ENCODE data around the gene PPP2R3A. TPM values are rescaled to one million over a fixed set of nuclear protein-coding genes. Genes with fewer than 3 reads are reported as not detected.

PPP2R3A gene
- total RNA-seq, 2 donors from 2014 or later = 49.5 to 71.9 TPM

DNA sequence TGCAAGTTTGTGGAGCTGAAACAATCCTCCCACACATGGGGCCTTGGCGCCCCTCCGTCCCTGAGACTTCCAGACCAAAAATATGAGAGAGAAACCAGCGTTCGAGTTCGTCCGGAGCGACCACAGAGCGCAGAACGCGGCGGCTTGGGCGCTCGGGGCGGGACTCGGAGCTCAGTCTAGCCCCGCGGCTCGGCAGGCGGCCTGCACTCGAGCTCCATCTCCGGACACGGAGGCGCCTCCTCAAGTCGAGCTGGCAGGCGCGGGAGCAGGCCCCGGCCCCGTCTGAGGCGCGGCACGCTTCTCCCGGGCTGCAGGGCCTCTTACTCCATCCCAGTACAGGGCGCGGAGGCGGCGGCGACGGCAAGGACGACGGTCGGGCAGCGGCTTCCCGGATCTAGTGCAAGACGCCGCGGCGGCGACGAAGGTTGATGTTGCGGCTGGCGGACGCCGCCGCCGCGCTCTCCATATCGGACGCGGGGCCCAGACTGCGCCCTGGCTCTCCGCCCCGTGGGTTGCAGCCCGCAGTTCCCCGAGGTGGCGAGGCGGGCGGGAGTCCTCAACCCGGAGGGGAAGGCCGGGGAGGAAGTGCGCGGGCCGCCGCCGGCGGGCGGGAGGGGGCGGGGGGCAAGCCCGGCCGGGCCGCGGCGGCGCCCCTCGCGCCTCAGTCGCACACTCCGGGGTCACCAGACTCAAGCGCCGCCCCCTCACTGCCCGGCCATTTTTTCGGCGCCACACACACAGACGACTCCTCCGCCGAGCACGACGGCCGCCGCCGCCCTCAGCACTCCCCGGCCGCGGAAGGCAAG, 229.9 kb downstream of the PPP2R3A start:
- H3K4me1 ChIP-seq = peaks cover 0 to 44% of the 10 kb centered on the region in 2 donors
- DNase-seq (ENCODE audit: low spot score) = peak; percentile 75
- peak overlapping the region; percentile 69 to 76 for H3K4me3 ChIP-seq
- TF ChIP-seq, protein P1, sequence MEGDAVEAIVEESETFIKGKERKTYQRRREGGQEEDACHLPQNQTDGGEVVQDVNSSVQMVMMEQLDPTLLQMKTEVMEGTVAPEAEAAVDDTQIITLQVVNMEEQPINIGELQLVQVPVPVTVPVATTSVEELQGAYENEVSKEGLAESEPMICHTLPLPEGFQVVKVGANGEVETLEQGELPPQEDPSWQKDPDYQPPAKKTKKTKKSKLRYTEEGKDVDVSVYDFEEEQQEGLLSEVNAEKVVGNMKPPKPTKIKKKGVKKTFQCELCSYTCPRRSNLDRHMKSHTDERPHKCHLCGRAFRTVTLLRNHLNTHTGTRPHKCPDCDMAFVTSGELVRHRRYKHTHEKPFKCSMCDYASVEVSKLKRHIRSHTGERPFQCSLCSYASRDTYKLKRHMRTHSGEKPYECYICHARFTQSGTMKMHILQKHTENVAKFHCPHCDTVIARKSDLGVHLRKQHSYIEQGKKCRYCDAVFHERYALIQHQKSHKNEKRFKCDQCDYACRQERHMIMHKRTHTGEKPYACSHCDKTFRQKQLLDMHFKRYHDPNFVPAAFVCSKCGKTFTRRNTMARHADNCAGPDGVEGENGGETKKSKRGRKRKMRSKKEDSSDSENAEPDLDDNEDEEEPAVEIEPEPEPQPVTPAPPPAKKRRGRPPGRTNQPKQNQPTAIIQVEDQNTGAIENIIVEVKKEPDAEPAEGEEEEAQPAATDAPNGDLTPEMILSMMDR (IDR thresholded peaks at IDR 0.05) = no peak
- H3K36me3 ChIP-seq = no peaks in the 10 kb centered on the region
- H3K9me3 ChIP-seq = no peaks in the 10 kb centered on the region
- peak overlapping the region; percentile 99 to 100 for H3K27ac ChIP-seq
- H3K27me3 ChIP-seq = no peaks in the 10 kb centered on the region

DNA sequence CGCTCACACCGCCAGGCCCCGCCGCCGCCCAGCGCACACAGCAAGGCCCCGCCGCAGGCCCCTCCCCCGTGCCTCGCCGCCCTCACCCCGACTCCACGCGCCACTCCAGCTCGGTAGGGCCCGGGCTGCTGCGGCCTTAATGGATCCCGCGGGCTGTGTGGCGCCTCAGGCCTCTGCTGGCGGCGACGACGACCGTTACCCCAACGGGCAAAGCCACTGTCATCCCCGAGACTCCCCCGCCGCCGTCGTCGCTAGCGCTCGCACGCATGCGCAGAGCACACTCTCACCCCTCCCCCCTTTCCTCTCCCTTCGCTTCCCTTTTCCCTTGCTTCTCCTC, 230.5 kb downstream of the PPP2R3A start, which contains the start of gene MSL2:
TSS of gene MSL2 (minus strand) at position 272 of the 337 bp plus-strand sequence. CDS start 1,222 bp downstream, outside the sequence.
- no peak for DNase-seq (ENCODE audit: low spot score)
- Histone ChIP-seq H3K27me3 (no peaks in the 10 kb centered on the region), H3K4me1 (peaks cover 0 to 38% of the 10 kb centered on the region in 2 donors), H3K4me3 (peak within 1 kb of the TSS; percentile 69 to 76), H3K27ac (peak within 1 kb of the TSS; percentile 99 to 100), H3K9me3 (no peaks in the 10 kb centered on the region), H3K36me3 (no peaks in the 10 kb centered on the region)
- TF ChIP-seq, protein P1 (IDR thresholded peaks at IDR 0.05) = no peak

DNA sequence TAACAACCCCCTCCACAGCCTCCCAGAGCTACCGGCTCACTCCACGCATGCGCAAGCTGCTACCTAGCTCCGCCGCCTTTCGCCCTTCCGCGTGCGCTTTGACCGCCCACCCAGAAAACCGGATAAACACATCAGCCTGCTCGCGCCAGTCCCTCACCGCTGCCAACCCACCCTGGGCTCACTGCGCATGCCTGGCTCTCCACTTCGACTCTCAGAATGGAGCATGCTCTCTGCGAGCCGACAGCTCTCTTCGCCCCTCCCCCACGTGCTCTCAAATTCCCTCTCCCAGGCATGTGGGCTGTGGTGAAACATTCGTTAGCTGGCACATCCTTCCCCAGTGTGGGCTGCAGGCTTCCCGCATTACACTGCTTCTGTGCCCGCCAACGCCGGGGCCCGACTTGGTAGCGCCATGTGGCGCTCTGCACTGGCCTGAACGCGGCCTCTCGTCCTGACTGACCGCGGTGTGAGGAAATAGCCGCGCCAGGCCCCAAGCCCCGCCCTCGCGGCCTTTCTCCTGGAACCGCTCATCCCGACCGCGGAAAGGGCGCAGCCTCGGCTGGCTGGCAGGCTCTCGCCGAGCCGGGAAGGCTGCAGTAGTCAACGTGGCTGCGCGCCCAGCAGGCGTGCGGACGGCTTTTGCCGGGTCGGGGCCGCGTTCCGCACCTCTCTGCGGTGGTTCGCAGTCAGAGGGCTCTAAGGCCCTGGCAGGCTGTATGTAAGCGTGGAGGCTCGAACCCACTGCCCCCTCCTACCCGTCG, 231.1 kb downstream of the PPP2R3A start:
- H3K4me3 ChIP-seq = peak overlapping the region; percentile 69 to 76
- no peaks in the 10 kb centered on the region for H3K27me3 ChIP-seq
- H3K4me1 ChIP-seq = peaks cover 0 to 33% of the 10 kb centered on the region in 2 donors
- H3K27ac ChIP-seq = peak overlapping the region; percentile 99 to 100
- peak; percentile 98 for DNase-seq (ENCODE audit: low spot score)
- TF ChIP-seq, protein P1 (IDR thresholded peaks at IDR 0.05) = no peak
- no peaks in the 10 kb centered on the region for H3K36me3 ChIP-seq
- H3K9me3 ChIP-seq = no peaks in the 10 kb centered on the region

DNA sequence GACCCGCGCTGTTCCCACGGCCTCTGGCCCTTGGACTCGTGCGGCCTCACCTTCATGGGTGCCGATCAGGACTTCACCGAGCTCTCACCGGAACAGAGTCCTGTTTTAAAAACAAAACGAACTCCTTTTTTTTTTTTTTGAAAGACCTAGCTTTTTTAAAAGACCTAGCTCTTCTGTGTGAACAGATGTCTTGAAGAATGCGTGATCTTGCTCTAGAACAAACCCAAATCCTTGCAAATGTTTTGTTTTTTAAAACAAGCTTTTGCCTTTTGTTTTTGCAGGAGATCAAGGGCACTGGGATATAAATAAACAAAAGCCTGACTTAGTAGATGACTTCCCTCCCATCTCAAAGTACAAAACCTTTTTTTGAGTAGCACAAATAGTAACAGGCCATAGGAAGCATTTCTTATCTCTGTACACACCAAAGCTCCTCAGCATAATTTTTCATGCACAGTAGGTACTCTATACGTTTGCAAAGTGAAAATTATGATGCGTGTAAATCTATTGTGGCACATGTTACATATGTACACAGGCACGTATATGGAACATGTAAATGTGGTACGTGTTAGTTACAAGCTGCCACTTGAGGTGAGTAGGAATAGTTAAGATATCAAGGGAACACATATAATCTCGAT, 231.7 kb downstream of the PPP2R3A start:
- Histone ChIP-seq H3K27ac (peak overlapping the region; percentile 99 to 100), H3K9me3 (no peaks in the 10 kb centered on the region), H3K27me3 (no peaks in the 10 kb centered on the region), H3K36me3 (no peaks in the 10 kb centered on the region), H3K4me3 (peak overlapping the region; percentile 69 to 76), H3K4me1 (peaks cover 0 to 26% of the 10 kb centered on the region in 2 donors)
- TF ChIP-seq, protein P1 (IDR thresholded peaks at IDR 0.05) = no peak
- no peak for DNase-seq (ENCODE audit: low spot score)

Other genes starting within 250 kb of the PPP2R3A start
- 10 to 100 TPM; 19.2 to 22.0 TPM for gene MSL2, start 230.6 kb downstream of the PPP2R3A start, total RNA-seq

All from right atrium auricular region (tissue), 2 donors.